Glutamatergic neuron (in vitro differentiated cells): ENCODE measurements around the gene PA2G4. TPM values are rescaled to one million over a fixed set of nuclear protein-coding genes. Genes with fewer than 3 reads are reported as not detected.
A peak's percentile ranks its signal among the peaks of the same experiment; 100 is the strongest.
"Not testable (repeated sequence)": the region's sequence is repeated elsewhere in the genome, so short reads cannot be mapped to it uniquely, and the experiment has no call there.

Source experiments
- DNase-seq: peaks from one replicate; pipeline ENCODE4 v3.0.0; 2022
- H3K27ac Mint-ChIP-seq: one replicate; pipeline ENCODE4 v1.8.0; 2020; ENCODE audit warnings: mild to moderate bottlenecking, mixed read lengths, inconsistent platforms; ENCODE audit not compliant: unreplicated experiment
- H3K27me3 Mint-ChIP-seq: one replicate; pipeline ENCODE4 v1.8.0; 2020; ENCODE audit warnings: mild to moderate bottlenecking, moderate library complexity, mixed read lengths, inconsistent platforms; ENCODE audit not compliant: unreplicated experiment
- H3K36me3 Mint-ChIP-seq: one replicate; pipeline ENCODE4 v1.8.0; 2020; ENCODE audit warnings: mild to moderate bottlenecking, mixed read lengths, inconsistent platforms; ENCODE audit not compliant: unreplicated experiment
- H3K4me1 Mint-ChIP-seq: one replicate; pipeline ENCODE4 v1.8.0; 2020; ENCODE audit warnings: mild to moderate bottlenecking, low read depth, mixed read lengths, inconsistent platforms; ENCODE audit not compliant: unreplicated experiment
- H3K4me3 Mint-ChIP-seq: one replicate; pipeline ENCODE4 v1.8.0; 2020; ENCODE audit warnings: mild to moderate bottlenecking, mixed read lengths, inconsistent platforms; ENCODE audit not compliant: unreplicated experiment
- H3K9me3 Mint-ChIP-seq: one replicate; pipeline ENCODE4 v1.8.0; 2020; ENCODE audit warnings: mild to moderate bottlenecking, moderate library complexity, mixed read lengths, inconsistent platforms; ENCODE audit not compliant: unreplicated experiment
- CTCF ChIP-seq: fragments of 200-600 bp; sonication (generic); IDR thresholded peaks from one replicate; pipeline ENCODE4 v1.5.0; 2021; ENCODE audit not compliant: partially characterized antibody, unreplicated experiment
- total RNA-seq: library from RNA; stranded (reverse); fragmentation: NEBNext Ultra II Directional; extraction: Animal tissue kit (Norgen Biotek cat#: 25700); gene quantifications from one replicate; pipeline ENCODE4 v1.2.1, GENCODE V29; 2021; ENCODE audit not compliant: unreplicated experiment

PA2G4 gene
- total RNA-seq, 1 donor from 2014 or later, result 86.5 TPM

- no peak for DNase-seq
- Mint-ChIP-seq H3K4me1 (peaks cover 8% of the 10 kb centered on the region), H3K4me3 (no peak overlapping the region), H3K9me3 (no peaks in the 10 kb centered on the region), H3K27me3 (peaks cover 2% of the 10 kb centered on the region), H3K27ac (no peak overlapping the region), H3K36me3 (no peaks in the 10 kb centered on the region)
- TF ChIP-seq CTCF, result no peak
Measured at GRCh38 chr12:56110571-56110970, 6.2 kb downstream of the PA2G4 start.

- no peak overlapping the region for H3K4me3 Mint-ChIP-seq
- H3K9me3 Mint-ChIP-seq, result peaks cover 14% of the 10 kb centered on the region
- H3K36me3 Mint-ChIP-seq, result no peaks in the 10 kb centered on the region
- H3K4me1 Mint-ChIP-seq, result peaks cover 10% of the 10 kb centered on the region
- no peak for TF ChIP-seq CTCF
- no peak overlapping the region for H3K27ac Mint-ChIP-seq
- no peak for DNase-seq
- H3K27me3 Mint-ChIP-seq, result peaks cover 11% of the 10 kb centered on the region
Measured at GRCh38 chr12:56114084-56114483, 9.7 kb downstream of the PA2G4 start.

- no peaks in the 10 kb centered on the region for H3K36me3 Mint-ChIP-seq
Measured at GRCh38 chr12:56115329-56115728, 11.0 kb downstream of the PA2G4 start.

GRCh38 chr12:56116267-56117081, 12.1 kb downstream of the PA2G4 start, which contains the start of gene RPL41:
Gene RPL41 (plus strand): TSS chr12:56116633.
- Mint-ChIP-seq H3K36me3 (no peaks in the 10 kb centered on the region), H3K27me3 (peaks cover 15% of the 10 kb centered on the region), H3K4me1 (peaks cover 18% of the 10 kb centered on the region), H3K27ac (peak within 1 kb of the TSS; percentile 99), H3K9me3 (peaks cover 17% of the 10 kb centered on the region), H3K4me3 (peak within 1 kb of the TSS; percentile 98)
- DNase-seq, result peak; percentile 92
- TF ChIP-seq CTCF, result no peak

More at GRCh38 chr12:56115329-56115728, 11.0 kb downstream of the PA2G4 start:
- peak overlapping the region; percentile 98 for H3K4me3 Mint-ChIP-seq
- peak overlapping the region; percentile 99 for H3K27ac Mint-ChIP-seq
- TF ChIP-seq CTCF, result no peak
- peaks cover 17% of the 10 kb centered on the region for H3K9me3 Mint-ChIP-seq
- H3K27me3 Mint-ChIP-seq, result peaks cover 15% of the 10 kb centered on the region
- no peak for DNase-seq
- peaks cover 18% of the 10 kb centered on the region for H3K4me1 Mint-ChIP-seq

- Mint-ChIP-seq H3K27ac (peak overlapping the region; percentile 99), H3K4me1 (peaks cover 18% of the 10 kb centered on the region), H3K4me3 (peak overlapping the region; percentile 98), H3K9me3 (peaks cover 17% of the 10 kb centered on the region), H3K27me3 (peaks cover 15% of the 10 kb centered on the region)
- H3K36me3 Mint-ChIP-seq, DNase-seq: not testable (repeated sequence)
Measured at GRCh38 chr12:56117082-56117706, 12.8 kb downstream of the PA2G4 start.
